Neural cell (in vitro differentiated cells): ENCODE data around the gene IQSEC1. TPM values are rescaled to one million over a fixed set of nuclear protein-coding genes. Genes with fewer than 3 reads are reported as not detected.

Experiments
- H2AFZ ChIP-seq: fragments of 200-600, 300-800 bp; sonication (generic), shearing (Covaris generic); 2 replicates; pipeline ENCODE4 v1.6.0; 2014; ENCODE audit warnings: low read depth, mild to moderate bottlenecking, antibody characterized with exemption, low read length, moderate library complexity
- H3F3A ChIP-seq: fragments of 200-600 bp; shearing (Covaris generic); 2 replicates; pipeline ENCODE4 v1.6.1; 2016; ENCODE audit warnings: mild to moderate bottlenecking, moderate library complexity, mixed read lengths, antibody characterized with exemption, low read length; ENCODE audit not compliant: insufficient read depth, poor library complexity, severe bottlenecking
- H3K27ac ChIP-seq: fragments of 200-600, 300-800 bp; sonication (generic), shearing (Covaris generic); 2 replicates; pipeline ENCODE4 v1.5.1; 2014; ENCODE audit warnings: mild to moderate bottlenecking, low read length, moderate library complexity
- H3K27me3 ChIP-seq: fragments of 300-800, 200-600 bp; sonication (generic), shearing (Covaris generic); 2 replicates; pipeline ENCODE4 v1.6.0; 2014; ENCODE audit warnings: mild to moderate bottlenecking, low read depth, low read length, moderate library complexity; ENCODE audit not compliant: insufficient read depth
- H3K36me3 ChIP-seq: fragments of 300-800, 200-600 bp; sonication (generic), shearing (Covaris generic); 2 replicates; pipeline ENCODE4 v1.5.1; 2014; ENCODE audit warnings: mild to moderate bottlenecking, antibody characterized with exemption, low read length, moderate library complexity; ENCODE audit not compliant: insufficient read depth
- H3K4me2 ChIP-seq: fragments of 300-800, 200-600 bp; sonication (generic), shearing (Covaris generic); 2 replicates; pipeline ENCODE4 v1.6.0; 2014; ENCODE audit warnings: mild to moderate bottlenecking, low read length
- H3K4me3 ChIP-seq: fragments of 300-800, 200-600 bp; sonication (generic), shearing (Covaris generic); 2 replicates; pipeline ENCODE4 v1.5.1; 2014; ENCODE audit warnings: mild to moderate bottlenecking, low read length, moderate library complexity
- H3K79me2 ChIP-seq: fragments of 200-600 bp; shearing (Covaris generic); replicated peaks from 2 replicates; pipeline ENCODE4 v1.6.0; 2014; ENCODE audit warnings: mild to moderate bottlenecking, low read length, moderate library complexity; ENCODE audit not compliant: insufficient read depth
- H3K9ac ChIP-seq: fragments of 300-800, 200-600 bp; sonication (generic), shearing (Covaris generic); 2 replicates; pipeline ENCODE4 v1.6.1; 2016; ENCODE audit warnings: mild to moderate bottlenecking, low read length, mixed read lengths
- H3K9me2 ChIP-seq: fragments of 200-600 bp; shearing (Covaris generic); 2 replicates; pipeline ENCODE4 v1.6.1; 2016; ENCODE audit warnings: mild to moderate bottlenecking, low read length, mixed read lengths; ENCODE audit not compliant: insufficient read depth
- H3K9me3 ChIP-seq: fragments of 200-600, 300-800 bp; sonication (generic), shearing (Covaris generic); 2 replicates; pipeline ENCODE4 v1.6.1; 2016; ENCODE audit warnings: mild to moderate bottlenecking, mixed run types, low read length, moderate library complexity, mixed read lengths
- H4K20me1 ChIP-seq: fragments of 200-600 bp; shearing (Covaris generic); 2 replicates; pipeline ENCODE4 v1.6.1; 2016; ENCODE audit warnings: mild to moderate bottlenecking, mixed run types; ENCODE audit not compliant: insufficient read depth
- CTCF ChIP-seq: fragments of 450-650 bp; IDR thresholded peaks from 2 replicates; pipeline ENCODE4 v1.5.1; 2014; ENCODE audit warnings: antibody characterized with exemption, mild to moderate bottlenecking, moderate library complexity; ENCODE audit not compliant: poor library complexity, severe bottlenecking
- EP300 ChIP-seq: fragments of 450-650 bp; conservative IDR thresholded peaks from 2 replicates; pipeline ENCODE4 v1.6.1; 2014; ENCODE audit warnings: antibody characterized with exemption, mild to moderate bottlenecking, moderate library complexity; ENCODE audit not compliant: poor library complexity, severe bottlenecking
- EZH2 ChIP-seq: fragments of 200-600, 300-800 bp; shearing (Covaris generic), sonication (generic); IDR thresholded peaks from 2 replicates; pipeline ENCODE4 v1.6.1; 2014; ENCODE audit warnings: antibody characterized with exemption, low read length, borderline replicate concordance, mild to moderate bottlenecking; ENCODE audit not compliant: insufficient read depth, poor library complexity, severe bottlenecking
- MXI1 ChIP-seq: fragments of 450-650 bp; conservative IDR thresholded peaks from 2 replicates; pipeline ENCODE4 v1.6.1; 2014; ENCODE audit warnings: antibody characterized with exemption, mild to moderate bottlenecking; ENCODE audit not compliant: poor library complexity, severe bottlenecking
- POLR2AphosphoS5 ChIP-seq: IDR thresholded peaks from 2 replicates; pipeline ENCODE4 v1.6.1; 2012
- RAD21 ChIP-seq: fragments of 450-650 bp; conservative IDR thresholded peaks from 2 replicates; pipeline ENCODE4 v1.6.1; 2014; ENCODE audit warnings: antibody characterized with exemption, mild to moderate bottlenecking, moderate library complexity
- REST ChIP-seq: IDR thresholded peaks from 2 replicates; pipeline ENCODE4 v1.6.1; 2012; ENCODE audit warnings: borderline replicate concordance
- SMC3 ChIP-seq: fragments of 450-650 bp; conservative IDR thresholded peaks from 2 replicates; pipeline ENCODE4 v1.6.1; 2014; ENCODE audit warnings: antibody characterized with exemption, mild to moderate bottlenecking, moderate library complexity; ENCODE audit not compliant: poor library complexity
- TAF1 ChIP-seq: IDR thresholded peaks from 2 replicates; pipeline ENCODE4 v1.6.1; 2012; ENCODE audit warnings: low read depth
- polyA plus RNA-seq: library from polyadenylated mRNA; depleted of rRNA; stranded (reverse); fragments of >200 nt; gene quantifications from 2 replicates; pipeline ENCODE4 v1.2.3, GENCODE V29; 2014

Gene IQSEC1
- polyA plus RNA-seq, 1 donor from 2014 or later, result 6.0 TPM

- H3K27ac ChIP-seq, result no peak overlapping the region
Measured at GRCh38 chr3:13110678-13111116, 37.5 kb upstream of the IQSEC1 start.

GRCh38 chr3:13109516-13109915 lies 36.3 kb upstream of the IQSEC1 start:
- Histone ChIP-seq H3K4me3 (no peak overlapping the region), H3K9me2 (no peaks in the 10 kb centered on the region), H3K79me2 (no peaks in the 10 kb centered on the region), H3K27ac (no peak overlapping the region), H3K36me3 (no peaks in the 10 kb centered on the region), H3K27me3 (no peaks in the 10 kb centered on the region), H2AFZ (no peak overlapping the region), H3K9ac (no peak overlapping the region), H3K9me3 (no peaks in the 10 kb centered on the region), H3K4me2 (no peak overlapping the region), H4K20me1 (no peaks in the 10 kb centered on the region), H3F3A (no peaks in the 10 kb centered on the region)
- TF ChIP-seq SMC3, result no peak
- no peak for TF ChIP-seq RAD21
- TF ChIP-seq TAF1, result no peak
- TF ChIP-seq REST, result no peak
- TF ChIP-seq CTCF, result no peak
- TF ChIP-seq EP300, result no peak

More at GRCh38 chr3:13110678-13111116, 37.5 kb upstream of the IQSEC1 start:
- Histone ChIP-seq H4K20me1 (no peaks in the 10 kb centered on the region), H3K27me3 (no peaks in the 10 kb centered on the region), H3K79me2 (no peaks in the 10 kb centered on the region), H3K9me2 (no peaks in the 10 kb centered on the region), H3K4me2 (no peak overlapping the region), H3K4me3 (no peak overlapping the region), H2AFZ (no peak overlapping the region), H3K36me3 (no peaks in the 10 kb centered on the region), H3K9me3 (no peaks in the 10 kb centered on the region), H3K9ac (no peak overlapping the region), H3F3A (no peaks in the 10 kb centered on the region)
- no peak for TF ChIP-seq TAF1

GRCh38 chr3:13108861-13109260 lies 35.6 kb upstream of the IQSEC1 start:
- Histone ChIP-seq H3K9me2 (no peaks in the 10 kb centered on the region), H3K9ac (no peak overlapping the region), H3K4me3 (no peak overlapping the region), H3K79me2 (no peaks in the 10 kb centered on the region), H3F3A (no peaks in the 10 kb centered on the region), H3K9me3 (no peaks in the 10 kb centered on the region), H3K4me2 (no peak overlapping the region), H4K20me1 (no peaks in the 10 kb centered on the region), H3K27me3 (no peaks in the 10 kb centered on the region), H3K27ac (no peak overlapping the region), H3K36me3 (no peaks in the 10 kb centered on the region), H2AFZ (no peak overlapping the region)
- TF ChIP-seq RAD21 (no peak), CTCF (no peak), SMC3 (no peak), EZH2 (no peak), POLR2AphosphoS5 (no peak), EP300 (no peak), MXI1 (no peak), REST (no peak), TAF1 (no peak)
